Activated CD4-positive, alpha-beta T cell treated with anti-CD3 and anti-CD28 coated beads for 36 hours (primary cell): ENCODE results near the gene SLC44A4. TPM values are rescaled to one million over a fixed set of nuclear protein-coding genes. Genes with fewer than 3 reads are reported as not detected.
"Not testable (repeated sequence)": the region's sequence is repeated elsewhere in the genome, so short reads cannot be mapped to it uniquely, and the experiment has no call there.

Source experiments
- ATAC-seq: fragments of 200-7000 bp; cut with Tn5 transposase; one replicate; pipeline ENCODE4 v1.10.0; 2021; ENCODE audit warnings: mild to moderate bottlenecking, moderate library complexity
- CTCF ChIA-PET: fragments of 350-600 bp; sonication (Branson Sonifier 250); formaldehyde crosslinking; loops from one replicate; lab custom pipeline; 2021; ENCODE audit warnings: antibody characterized with exemption; lab: Charles Lee
- POLR2A ChIA-PET: fragments of 350-600 bp; sonication (Branson Sonifier 250); formaldehyde crosslinking; loops from one replicate; lab custom pipeline; 2021; ENCODE audit warnings: antibody characterized with exemption, inconsistent platforms; lab: Charles Lee
- DNase-seq: peaks from one replicate; pipeline ENCODE4 v3.0.0-alpha.2; 2020
- H3K27ac Mint-ChIP-seq: one replicate; pipeline ENCODE4 v1.8.0; 2021; ENCODE audit warnings: mixed read lengths
- H3K27me3 Mint-ChIP-seq: one replicate; pipeline ENCODE4 v1.8.0; 2021; ENCODE audit warnings: mixed read lengths
- H3K36me3 Mint-ChIP-seq: one replicate; pipeline ENCODE4 v1.8.0; 2021; ENCODE audit warnings: low read depth, mixed read lengths
- H3K4me1 Mint-ChIP-seq: one replicate; pipeline ENCODE4 v1.8.0; 2021; ENCODE audit warnings: mixed read lengths
- H3K4me3 Mint-ChIP-seq: one replicate; pipeline ENCODE4 v1.8.0; 2021; ENCODE audit warnings: mild to moderate bottlenecking, moderate library complexity, mixed read lengths
- H3K9me3 Mint-ChIP-seq: one replicate; pipeline ENCODE4 v1.8.0; 2021; ENCODE audit warnings: low read depth, mixed read lengths
- intact Hi-C, 2 experiments: fragments of 100-400 bp; cut with DNase I in 1 of 2; cut with micrococcal nuclease in 1 of 2; formaldehyde crosslinking; loops; one replicate each; pipeline versions ENCODE4 v1.14.2 to v1.15.1; 2022 to 2024; cut with DNase I, micrococcal nuclease
- total RNA-seq, 2 experiments: library from RNA; stranded (reverse); gene quantifications; one replicate each; pipeline ENCODE4 v1.2.3, GENCODE V29; 2021

The SLC44A4 gene
- total RNA-seq, 2 experiments from 2014 or later: 0.19 to 0.27 TPM

DNA sequence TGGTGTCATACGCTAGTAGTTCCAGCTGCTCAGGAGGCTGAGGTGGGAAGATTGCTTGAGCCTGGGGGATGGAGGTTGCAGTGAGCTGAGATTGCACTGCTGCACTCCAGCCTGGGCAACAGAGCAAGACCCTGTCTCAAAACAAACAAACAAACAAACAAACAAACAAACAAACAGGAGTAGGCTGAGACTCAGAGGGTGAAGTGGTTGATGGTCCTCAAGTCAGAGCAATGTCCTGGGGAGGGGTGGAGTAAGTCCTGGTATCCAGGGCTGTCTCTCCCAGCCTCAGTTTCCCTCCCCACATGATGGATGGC is 10.2 kb downstream of the SLC44A4 start:
- DNase-seq, CTCF ChIA-PET, H3K4me3 Mint-ChIP-seq, H3K36me3 Mint-ChIP-seq, POLR2A ChIA-PET, H3K27ac Mint-ChIP-seq, intact Hi-C loops, ATAC-seq, H3K27me3 Mint-ChIP-seq, H3K9me3 Mint-ChIP-seq: not testable (repeated sequence)
- H3K4me1 Mint-ChIP-seq: peaks cover 11% of the 10 kb centered on the region

DNA sequence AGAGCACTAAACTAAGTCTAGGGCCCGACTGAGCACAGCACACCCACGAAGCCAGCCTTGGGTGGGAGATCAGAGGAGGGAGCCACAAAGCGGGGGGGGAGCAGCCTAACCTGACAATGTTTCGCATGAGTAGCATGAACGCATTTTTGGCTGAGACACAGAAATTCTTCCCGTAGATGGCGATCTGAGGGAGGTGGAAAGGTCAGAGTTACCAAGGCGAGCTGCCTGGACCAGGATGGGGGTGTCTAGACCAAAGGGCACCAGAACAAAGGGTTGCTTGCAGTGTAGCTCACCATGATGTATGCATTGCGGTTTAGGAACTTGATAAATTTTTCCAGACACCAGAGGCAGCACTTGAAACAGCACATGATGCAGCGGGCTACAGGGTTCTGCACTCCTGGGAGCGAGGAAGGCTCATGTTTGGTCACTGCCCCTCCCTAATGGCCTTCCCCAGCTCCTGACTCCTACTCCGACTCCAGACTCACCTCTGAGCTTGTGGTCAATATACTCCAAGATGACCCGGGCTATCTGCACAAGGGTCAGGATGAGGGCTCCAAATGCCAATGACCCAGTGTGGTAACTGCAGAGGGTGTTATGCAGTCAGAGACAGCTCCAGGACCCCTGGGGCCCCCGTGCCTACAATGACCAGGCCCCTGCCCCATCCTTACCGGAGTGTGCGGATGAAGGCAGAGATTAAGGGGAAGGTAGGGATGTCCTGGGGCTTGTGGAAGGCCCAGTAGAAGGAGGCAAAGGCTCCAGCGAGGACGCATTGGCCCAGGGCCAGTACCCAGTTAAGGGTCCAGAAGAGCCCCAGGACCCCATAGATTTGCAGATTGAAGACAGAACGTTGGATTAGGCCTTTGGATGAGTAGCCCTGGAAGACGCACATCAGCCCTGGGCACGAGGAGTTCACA is 13.3 kb downstream of the SLC44A4 start:
- ChIA-PET CTCF (interaction anchor here (0.7 kb wide), 1 partner anchor 129 kb away, joined by 4 read pairs; the partner anchor contains the start of gene CLIC1), POLR2A (interaction anchor here (0.7 kb wide), 1 partner anchor 33 kb away, joined by 3 read pairs; no protein-coding TSS in a partner anchor)
- Mint-ChIP-seq H3K4me3 (peak overlapping the region; percentile 90), H3K4me1 (peaks cover 27% of the 10 kb centered on the region), H3K36me3 (no peaks in the 10 kb centered on the region), H3K9me3 (no peaks in the 10 kb centered on the region), H3K27me3 (no peaks in the 10 kb centered on the region), H3K27ac (no peak overlapping the region)
- ATAC-seq: no peak
- intact Hi-C loops: no loop called here
- no peak for DNase-seq

DNA sequence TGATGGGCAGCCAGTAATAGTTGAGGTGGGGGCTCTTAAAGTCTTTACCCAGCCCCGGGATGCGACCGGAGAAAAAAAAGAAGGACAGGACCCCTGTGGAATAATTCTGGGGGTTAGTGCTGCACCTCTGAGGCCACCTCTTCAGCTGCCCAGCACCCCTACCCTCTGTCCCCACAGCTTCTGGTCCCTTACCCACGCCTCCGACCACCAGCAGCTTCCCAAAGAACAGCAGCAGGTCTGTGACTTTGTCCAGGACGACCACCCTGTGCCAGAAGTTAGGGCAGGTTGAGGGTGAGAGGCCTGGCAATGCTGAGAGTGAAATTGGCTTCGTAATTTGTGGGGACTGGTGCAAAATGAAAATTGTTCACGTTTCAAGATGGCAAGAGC is 14.0 kb downstream of the SLC44A4 start:
- H3K27me3 Mint-ChIP-seq: no peaks in the 10 kb centered on the region
- ATAC-seq (no peak), DNase-seq (no peak)
- H3K4me1 Mint-ChIP-seq: peaks cover 27% of the 10 kb centered on the region
- no peaks in the 10 kb centered on the region for H3K9me3 Mint-ChIP-seq
- H3K4me3 Mint-ChIP-seq: peak overlapping the region; percentile 90
- H3K27ac Mint-ChIP-seq: no peak overlapping the region
- ChIA-PET CTCF (interaction anchor here (0.8 to 1.4 kb wide), 5 partner anchors 17 to 135 kb away, joined by 3 to 4 read pairs (median 3); no protein-coding TSS in a partner anchor), POLR2A (interaction anchor here (1.3 kb wide), 1 partner anchor 58 kb away, joined by 3 read pairs; the partner anchor contains the start of gene LSM2)
- intact Hi-C loops: loop anchor here in 1 of 2 experiments (5.0 kb wide), 2 partner anchors 32 to 183 kb away; partner anchors contain the start of genes EHMT2 and LY6G5C
- H3K36me3 Mint-ChIP-seq: no peaks in the 10 kb centered on the region

DNA sequence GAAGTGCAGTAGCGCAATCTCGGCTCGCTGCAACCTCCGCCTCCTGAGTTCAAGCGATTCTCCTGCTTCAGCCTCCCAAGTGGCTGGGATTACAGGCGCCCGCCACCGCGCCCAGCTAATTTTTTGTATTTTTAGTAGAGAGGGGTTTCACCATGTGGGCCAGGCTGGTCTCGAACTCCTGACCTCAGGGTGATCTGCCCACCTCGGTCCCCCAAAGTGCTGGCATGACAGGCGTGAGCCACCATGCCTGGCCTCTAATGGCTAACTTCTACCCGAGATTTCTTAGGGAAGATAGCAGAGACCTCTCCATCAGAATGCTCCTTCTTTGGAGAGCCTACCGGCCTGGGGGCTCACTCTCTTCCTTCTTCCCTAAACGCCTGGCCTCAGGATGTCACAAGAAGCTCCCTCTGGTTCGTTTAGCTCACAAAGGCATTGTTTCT is 14.7 kb downstream of the SLC44A4 start:
- POLR2A ChIA-PET: interaction anchor here (1.3 to 1.8 kb wide), 2 partner anchors 58 to 199 kb away, joined by 3 to 12 read pairs; partner anchors contain the start of genes CSNK2B, GPANK1 and LSM2
- H3K36me3 Mint-ChIP-seq, H3K27me3 Mint-ChIP-seq, H3K9me3 Mint-ChIP-seq, DNase-seq, ATAC-seq: not testable (repeated sequence)
- CTCF ChIA-PET: interaction anchor here (0.6 to 1.4 kb wide), 10 partner anchors 18 to 245 kb away, joined by 3 to 5 read pairs (median 3); partner anchors contain the start of gene ABHD16A
- intact Hi-C loops: loop anchor here in 1 of 2 experiments (5.0 kb wide), 2 partner anchors 33 to 182 kb away; partner anchors contain the start of genes EHMT2 and LY6G5C
- peaks cover 27% of the 10 kb centered on the region for H3K4me1 Mint-ChIP-seq
- H3K27ac Mint-ChIP-seq: peak overlapping the region; percentile 91
- H3K4me3 Mint-ChIP-seq: peak overlapping the region; percentile 90

DNA sequence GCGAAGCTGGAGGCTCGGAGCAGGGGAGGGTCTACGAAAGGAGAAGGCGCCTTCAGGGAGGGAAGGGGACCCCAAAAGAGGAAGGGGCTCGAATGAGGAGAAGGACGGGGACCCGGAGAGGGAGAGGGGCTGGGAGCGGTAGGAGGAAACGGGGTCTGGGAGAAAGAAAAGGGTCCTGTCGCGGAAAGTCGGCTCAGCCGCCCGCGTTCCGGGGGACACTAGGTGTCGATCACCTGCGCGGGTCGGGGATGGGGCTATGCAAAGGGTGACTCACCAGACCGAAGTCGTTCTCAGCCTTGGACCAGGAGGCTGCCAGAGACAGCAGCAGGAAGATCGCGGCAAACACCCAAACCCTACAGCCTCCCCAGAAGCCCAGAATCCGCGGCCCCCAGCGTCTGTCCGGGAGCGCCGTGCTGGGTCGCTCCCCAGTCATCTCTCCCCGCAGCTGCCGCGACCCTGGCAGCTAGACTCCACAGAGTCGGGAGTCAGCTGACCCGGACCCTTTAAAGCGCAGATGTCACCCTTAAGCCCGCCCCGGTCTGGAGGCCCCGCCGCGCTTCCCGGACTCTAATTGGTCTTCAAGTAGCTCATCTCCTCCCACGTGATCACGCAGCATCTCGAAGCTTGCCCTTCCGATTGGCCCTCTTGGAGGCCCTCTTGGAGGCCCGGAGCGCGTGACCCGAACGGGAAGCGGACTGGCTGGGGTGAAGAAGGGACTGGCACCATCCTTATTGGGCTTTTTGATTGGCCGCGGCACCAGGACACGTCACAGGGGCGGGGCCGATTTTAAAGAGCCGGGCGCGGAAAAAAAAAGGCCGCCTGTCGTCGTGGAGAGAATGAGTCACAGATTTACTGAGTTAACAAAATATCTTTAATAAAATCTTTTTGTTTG is 16.2 kb downstream of the SLC44A4 start, which contains the start of gene NEU1:
Gene NEU1, minus strand, starts transcription at position 478 of the 892 bp plus-strand sequence. Its CDS starts 45 bp downstream, at position 433.
- peak within 1 kb of the TSS; percentile 90 for H3K4me3 Mint-ChIP-seq
- ATAC-seq (peak; percentile 98), DNase-seq (peak; percentile 100)
- ChIA-PET CTCF (interaction anchor here (0.5 to 1.5 kb wide), 17 partner anchors 9 to 320 kb away, joined by 3 to 6 read pairs (median 3); partner anchors contain the start of genes ABHD16A, CSNK2B, DDAH2 and EHMT2), POLR2A (interaction anchor here (0.6 to 1.8 kb wide), 13 partner anchors 21 to 1109 kb away, joined by 3 to 12 read pairs (median 3); partner anchors contain the start of genes CSNK2B, DDX39B, EHMT2 and GPANK1)
- H3K27me3 Mint-ChIP-seq: no peaks in the 10 kb centered on the region
- H3K4me1 Mint-ChIP-seq: peaks cover 27% of the 10 kb centered on the region
- H3K27ac Mint-ChIP-seq: peak within 1 kb of the TSS; percentile 91
- intact Hi-C loops: loop anchor here (1.0 to 5.0 kb wide), 17 partner anchors 28 to 333 kb away; partner anchors contain the start of genes EHMT2 (in 2 of the 2), ABHD16A (in 1 of the 2), BAG6 (in 1 of the 2) and DDX39B (in 1 of the 2)
- no peaks in the 10 kb centered on the region for H3K9me3 Mint-ChIP-seq
- no peaks in the 10 kb centered on the region for H3K36me3 Mint-ChIP-seq

- ChIA-PET POLR2A (interaction anchor here (1.0 to 1.1 kb wide), 2 partner anchors 121 to 242 kb away, joined by 3 to 5 read pairs; partner anchors contain the start of gene MSH5), CTCF (interaction anchor here (1.1 to 1.3 kb wide), 2 partner anchors 10 to 320 kb away, joined by 3 read pairs; no protein-coding TSS in a partner anchor)
- DNase-seq (no peak), ATAC-seq (no peak)
- Mint-ChIP-seq H3K4me1 (peaks cover 27% of the 10 kb centered on the region), H3K4me3 (peak overlapping the region; percentile 90), H3K27ac (peak overlapping the region; percentile 91), H3K36me3 (peaks cover 2% of the 10 kb centered on the region), H3K9me3 (no peaks in the 10 kb centered on the region), H3K27me3 (no peaks in the 10 kb centered on the region)
- intact Hi-C loops: loop anchor here (1.0 to 5.0 kb wide), 7 partner anchors 27 to 315 kb away; partner anchors contain the start of genes EHMT2 (in 1 of the 2), LY6G5C (in 1 of the 2), NFKBIL1 (in 1 of the 2) and ZBTB12 (in 1 of the 2)
Observed at GRCh38 chr6:31861919-31862343, 16.9 kb downstream of the SLC44A4 start.

DNA sequence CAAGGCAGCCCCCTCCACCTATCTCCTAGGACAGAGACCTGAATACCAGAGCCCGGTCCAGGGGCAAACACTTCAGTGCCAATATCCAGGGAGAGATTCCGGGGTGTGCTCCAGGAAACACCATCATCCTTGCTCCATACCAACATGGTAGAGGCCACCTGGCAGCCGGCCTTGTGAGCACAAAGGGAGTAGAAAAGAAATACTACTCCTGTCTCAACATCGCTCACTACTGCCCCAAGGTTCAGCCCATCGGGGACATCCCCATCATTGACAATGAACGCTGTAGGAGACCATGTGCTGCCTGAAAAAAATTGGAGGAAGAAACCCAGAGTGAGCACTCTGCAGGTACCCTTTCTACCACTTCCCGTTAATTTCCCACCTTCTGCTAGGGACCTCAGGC is 17.6 kb downstream of the SLC44A4 start:
- Mint-ChIP-seq H3K27me3 (no peaks in the 10 kb centered on the region), H3K4me3 (peak overlapping the region; percentile 90), H3K27ac (no peak overlapping the region), H3K4me1 (peaks cover 27% of the 10 kb centered on the region), H3K36me3 (peaks cover 2% of the 10 kb centered on the region), H3K9me3 (no peaks in the 10 kb centered on the region)
- intact Hi-C loops: loop anchor here in 1 of 2 experiments (5.0 kb wide), 2 partner anchors 36 to 179 kb away; partner anchors contain the start of genes EHMT2 and LY6G5C
- ChIA-PET CTCF (no interaction called here), POLR2A (no interaction called here)
- no peak for ATAC-seq
- no peak for DNase-seq

DNA sequence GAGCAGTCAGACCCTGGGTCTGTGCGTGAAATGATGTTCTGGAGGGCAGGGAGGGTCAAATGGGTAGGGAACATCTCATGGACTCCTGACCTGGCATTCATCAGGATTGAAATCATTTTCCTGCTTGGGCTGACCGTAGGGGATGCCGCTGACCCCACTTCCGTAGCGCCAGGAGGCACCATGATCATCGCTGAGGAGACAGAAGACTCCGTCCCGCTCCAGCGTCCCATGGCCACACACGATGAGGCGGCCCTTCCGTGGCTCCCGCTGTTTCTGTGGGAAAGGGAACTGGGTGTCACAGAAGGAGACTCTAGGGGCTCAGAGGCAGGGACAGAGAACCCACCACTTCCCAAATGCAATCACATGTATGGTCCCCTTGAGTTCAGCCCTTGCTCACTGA is 18.4 kb downstream of the SLC44A4 start:
- no peaks in the 10 kb centered on the region for H3K9me3 Mint-ChIP-seq
- H3K4me3 Mint-ChIP-seq: no peak overlapping the region
- ATAC-seq (no peak), DNase-seq (no peak)
- no peaks in the 10 kb centered on the region for H3K27me3 Mint-ChIP-seq
- intact Hi-C loops: loop anchor here in 1 of 2 experiments (5.0 kb wide), 2 partner anchors 37 to 178 kb away; partner anchors contain the start of genes EHMT2 and LY6G5C
- H3K27ac Mint-ChIP-seq: no peak overlapping the region
- peaks cover 27% of the 10 kb centered on the region for H3K4me1 Mint-ChIP-seq
- ChIA-PET POLR2A (no interaction called here), CTCF (interaction anchor here (1.5 kb wide), 1 partner anchor 179 kb away, joined by 4 read pairs; the partner anchor contains the start of gene LY6G5C)
- peaks cover 2% of the 10 kb centered on the region for H3K36me3 Mint-ChIP-seq

GRCh38 chr6:31859923-31860322 is 18.9 kb downstream of the SLC44A4 start:
- Mint-ChIP-seq H3K27me3 (no peaks in the 10 kb centered on the region), H3K9me3 (no peaks in the 10 kb centered on the region), H3K4me3 (no peak overlapping the region), H3K27ac (no peak overlapping the region), H3K4me1 (peaks cover 27% of the 10 kb centered on the region), H3K36me3 (peaks cover 2% of the 10 kb centered on the region)
- ChIA-PET POLR2A (interaction anchor here (0.7 kb wide), 1 partner anchor 321 kb away, joined by 3 read pairs; no protein-coding TSS in a partner anchor), CTCF (interaction anchor here (1.5 kb wide), 1 partner anchor 179 kb away, joined by 4 read pairs; the partner anchor contains the start of gene LY6G5C)
- no peak for ATAC-seq
- intact Hi-C loops: loop anchor here in 1 of 2 experiments (5.0 kb wide), 2 partner anchors 37 to 178 kb away; partner anchors contain the start of genes EHMT2 and LY6G5C
- DNase-seq: no peak

GRCh38 chr6:31858707-31859106 is 20.1 kb downstream of the SLC44A4 start:
- H3K27me3 Mint-ChIP-seq: no peaks in the 10 kb centered on the region
- H3K36me3 Mint-ChIP-seq: peaks cover 2% of the 10 kb centered on the region
- no peak for DNase-seq
- intact Hi-C loops: no loop called here
- no peak overlapping the region for H3K27ac Mint-ChIP-seq
- POLR2A ChIA-PET: interaction anchor here (0.7 kb wide), 1 partner anchor 446 kb away, joined by 6 read pairs; no protein-coding TSS in a partner anchor
- H3K9me3 Mint-ChIP-seq: no peaks in the 10 kb centered on the region
- no peak overlapping the region for H3K4me3 Mint-ChIP-seq
- CTCF ChIA-PET: interaction anchor here (1.5 kb wide), 1 partner anchor 178 kb away, joined by 4 read pairs; the partner anchor contains the start of gene LY6G5C
- no peak for ATAC-seq
- peaks cover 19% of the 10 kb centered on the region for H3K4me1 Mint-ChIP-seq
